ENCODE results near the gene USP16.
A peak's percentile ranks its signal among the peaks of the same experiment; 100 is the strongest.

USP16 gene

DNA sequence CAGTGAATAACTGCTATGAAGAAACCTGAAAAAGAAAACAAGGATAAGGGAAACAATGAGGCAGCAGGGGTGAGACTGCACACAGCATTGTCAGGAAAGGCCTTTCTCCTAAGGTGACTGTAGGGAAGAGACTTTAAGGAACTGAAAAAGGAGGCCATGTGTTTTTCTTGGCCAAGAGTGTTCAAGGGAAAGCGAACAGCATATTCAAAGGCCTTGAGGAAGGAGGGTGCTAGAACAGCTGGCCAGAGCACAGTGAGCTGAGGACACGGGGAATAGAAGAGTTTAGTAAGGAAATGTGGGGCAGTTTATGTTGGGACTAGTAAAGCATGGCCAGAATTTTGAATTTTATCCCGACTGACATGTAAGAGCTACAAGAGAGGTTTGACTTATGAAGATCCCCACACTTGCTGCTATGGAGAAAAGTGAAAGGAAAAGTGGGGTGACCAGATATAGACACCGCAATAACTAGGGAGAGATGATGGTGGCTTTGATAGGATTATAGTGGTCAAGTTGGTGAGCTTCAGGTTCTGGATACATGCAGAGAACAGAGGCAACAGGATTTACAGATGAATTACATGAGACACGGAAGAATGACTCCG is 6.7 kb upstream of the USP16 start:
- Mint-ChIP-seq H3K4me3 (peak overlapping the region; percentile 72 to 89), H3K9me3 (no peaks in the 10 kb centered on the region), H3K4me1 (peaks cover 34% of the 10 kb centered on the region), H3K27ac (peak overlapping the region; percentile 78 to 89), H3K27me3 (no peaks in the 10 kb centered on the region)
- DNase-seq, result no peak
- no peak for ATAC-seq

DNA sequence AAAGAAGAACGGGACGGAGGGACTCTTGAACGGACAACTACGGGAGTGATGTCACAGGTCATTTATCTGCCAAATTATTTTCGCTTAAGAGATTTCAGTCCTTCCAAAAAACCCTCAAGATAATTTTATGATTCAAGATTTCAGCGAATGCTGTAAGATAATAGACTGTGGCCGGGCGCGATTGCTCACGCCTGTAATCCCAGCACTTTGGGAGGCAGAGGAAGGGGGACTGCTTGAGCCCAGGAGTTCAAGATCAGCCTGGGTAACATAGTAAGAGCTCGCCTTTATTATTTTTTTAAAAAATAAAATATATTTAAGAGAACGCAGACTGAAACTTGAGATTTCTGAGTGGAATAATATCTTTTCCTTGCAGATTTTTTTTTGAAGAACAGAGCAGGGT is 5.9 kb upstream of the USP16 start:
- Mint-ChIP-seq H3K27ac (peak overlapping the region; percentile 97 to 98), H3K4me1 (peaks cover 40% of the 10 kb centered on the region), H3K9me3 (no peaks in the 10 kb centered on the region), H3K27me3 (no peaks in the 10 kb centered on the region), H3K4me3 (peak overlapping the region; percentile 72 to 89)
- DNase-seq, result no peak
- no peak for ATAC-seq

DNA sequence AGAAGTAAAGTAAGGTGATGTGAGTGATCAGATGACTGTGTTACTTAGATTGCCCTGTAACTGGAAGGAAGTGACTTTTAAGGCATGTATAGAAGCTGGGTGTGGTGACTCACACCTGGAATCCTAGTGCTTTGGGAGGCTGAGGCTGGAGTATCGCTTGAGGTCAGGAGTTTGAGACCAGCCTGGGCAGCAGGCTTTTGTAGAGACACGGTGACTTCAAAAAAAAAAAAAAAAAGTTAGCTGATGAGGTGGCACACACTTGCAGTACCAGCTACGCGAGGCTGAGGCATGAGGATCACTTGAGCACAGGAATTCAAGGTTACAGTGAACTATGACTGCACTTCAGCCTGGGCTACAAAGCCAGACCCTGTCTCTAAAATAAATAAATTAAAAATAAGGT is 2.3 kb upstream of the USP16 start:
- no peak for ATAC-seq
- H3K4me3 Mint-ChIP-seq, result peak overlapping the region in 1 of 2 donors; percentile 35

DNA sequence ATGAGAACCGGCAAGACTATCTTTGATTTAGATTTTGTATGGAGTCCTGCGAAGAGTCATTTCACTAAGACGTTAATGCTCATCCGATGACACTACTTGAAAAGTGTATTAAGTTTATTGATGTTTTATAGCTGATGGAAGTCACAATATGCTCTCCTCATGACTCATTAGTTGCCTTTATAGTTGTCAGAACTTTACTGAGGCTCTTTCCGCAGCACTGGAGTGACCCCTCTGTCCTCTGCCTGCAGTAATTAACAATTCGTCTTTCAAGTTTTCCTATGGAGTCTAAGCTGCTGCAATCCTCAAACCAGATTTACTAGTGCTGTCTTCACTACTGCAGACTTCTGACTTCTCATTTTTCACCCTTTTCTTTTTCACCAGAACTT is 853 bp downstream of the USP16 start:
- peak overlapping the region; percentile 97 to 100 for H3K27ac Mint-ChIP-seq
- peak overlapping the region; percentile 98 to 99 for H3K4me3 Mint-ChIP-seq
- H3K4me1 Mint-ChIP-seq, result peaks cover 50% of the 10 kb centered on the region
- H3K27me3 Mint-ChIP-seq, result no peaks in the 10 kb centered on the region
- no peak for DNase-seq
- ATAC-seq, result peak; percentile 22
- no peaks in the 10 kb centered on the region for H3K9me3 Mint-ChIP-seq

More for the DNA sequence above, 2.3 kb upstream of the USP16 start:
- Mint-ChIP-seq H3K4me1 (peaks cover 65% of the 10 kb centered on the region), H3K9me3 (no peaks in the 10 kb centered on the region), H3K27me3 (no peaks in the 10 kb centered on the region), H3K27ac (peak overlapping the region; percentile 74 to 79)
- peak; percentile 25 to 33 for DNase-seq

DNA sequence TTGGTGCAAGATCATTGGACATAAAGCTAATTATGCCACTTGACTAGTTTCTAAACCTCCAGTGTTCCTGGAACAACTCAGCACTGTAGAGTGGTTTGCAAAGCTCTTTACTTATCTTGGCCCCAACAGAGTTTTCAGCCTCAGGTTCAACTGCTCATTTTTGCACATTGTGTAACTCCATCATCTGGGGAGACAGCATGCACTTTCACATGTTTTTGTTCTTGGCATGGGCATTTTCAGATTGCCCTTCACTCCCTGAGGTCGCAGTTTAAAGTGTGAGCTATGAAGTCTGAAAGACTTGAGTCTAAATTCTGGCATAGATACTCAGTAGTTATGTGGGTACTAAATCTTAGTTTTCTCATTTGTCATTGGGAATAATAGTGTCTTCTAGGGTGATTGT is 5.1 kb downstream of the USP16 start:
- no peaks in the 10 kb centered on the region for H3K27me3 Mint-ChIP-seq
- ATAC-seq (no peak), DNase-seq (no peak)
- H3K27ac Mint-ChIP-seq, result no peak overlapping the region
- H3K4me1 Mint-ChIP-seq, result peaks cover 24% of the 10 kb centered on the region
- H3K9me3 Mint-ChIP-seq, result no peaks in the 10 kb centered on the region
- H3K4me3 Mint-ChIP-seq, result no peak overlapping the region

DNA sequence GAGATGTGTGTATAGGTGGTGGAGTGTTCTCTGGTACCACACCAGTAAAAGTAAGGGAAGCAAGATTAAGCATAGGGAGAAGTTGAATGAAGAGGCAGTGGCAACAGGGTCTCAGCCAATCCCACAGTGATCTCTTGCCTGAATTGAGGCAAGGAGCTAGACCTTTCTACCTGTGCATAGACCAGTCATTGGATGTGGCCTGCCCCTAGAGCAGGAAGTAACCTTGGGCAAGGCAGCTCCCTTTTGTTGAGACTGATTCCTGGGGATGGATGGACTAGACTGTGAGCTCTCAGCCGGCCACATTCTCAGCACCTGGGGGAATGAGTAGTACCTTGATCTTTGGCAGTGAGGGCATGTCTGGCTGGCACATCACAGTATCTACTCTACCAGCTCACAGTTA is 6.4 kb downstream of the USP16 start:
- Mint-ChIP-seq H3K4me3 (no peak overlapping the region), H3K4me1 (peaks cover 18% of the 10 kb centered on the region), H3K27me3 (no peaks in the 10 kb centered on the region), H3K9me3 (no peaks in the 10 kb centered on the region), H3K27ac (peak overlapping the region; percentile 35 to 65)
- DNase-seq, result no peak
- no peak for ATAC-seq

DNA sequence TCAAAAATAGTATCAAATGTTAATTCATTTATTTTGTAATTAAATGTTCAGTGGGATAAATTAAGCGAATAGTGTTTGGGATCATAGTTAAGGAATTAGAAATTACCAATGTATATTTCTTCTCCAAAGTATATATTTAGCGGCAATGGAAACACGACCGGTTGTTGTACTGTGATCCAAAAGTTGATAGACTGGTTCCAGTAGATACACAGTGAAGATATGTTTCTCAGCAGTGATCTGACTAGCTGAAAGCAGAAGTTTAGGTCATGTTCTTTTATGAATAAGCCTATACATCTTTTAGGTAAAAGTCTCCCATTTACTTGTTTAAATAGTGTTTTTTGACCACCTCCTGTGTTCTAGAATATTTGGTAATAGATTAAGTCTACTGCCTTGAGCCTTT is 8.8 kb downstream of the USP16 start:
- ATAC-seq, result no peak
- H3K27me3 Mint-ChIP-seq, result no peaks in the 10 kb centered on the region
- peak overlapping the region in 1 of 2 donors; percentile 1 for H3K27ac Mint-ChIP-seq
- DNase-seq, result no peak
- H3K4me3 Mint-ChIP-seq, result no peak overlapping the region
- H3K4me1 Mint-ChIP-seq, result peaks cover 6% of the 10 kb centered on the region
- no peaks in the 10 kb centered on the region for H3K9me3 Mint-ChIP-seq

DNA sequence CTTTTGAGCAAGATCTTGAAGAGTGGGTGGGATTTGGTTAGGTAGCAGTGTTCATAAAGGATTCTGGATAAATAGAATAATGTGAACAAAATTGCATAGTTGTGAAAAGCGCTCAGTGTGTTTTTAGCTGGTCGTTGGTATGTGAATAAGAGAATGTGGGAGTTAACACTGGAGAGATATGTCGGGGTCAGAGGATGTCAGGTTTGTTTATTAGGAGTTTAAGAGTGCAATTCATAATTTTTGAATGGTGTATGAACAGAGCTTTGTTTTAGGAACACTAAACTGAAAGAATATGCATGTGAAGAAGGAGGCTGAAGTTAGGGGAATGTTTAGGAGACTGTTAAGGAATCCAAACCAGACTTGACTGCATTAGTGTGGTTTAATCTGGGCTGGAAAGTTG is 9.4 kb downstream of the USP16 start:
- Mint-ChIP-seq H3K4me3 (no peak overlapping the region), H3K4me1 (peaks cover 6% of the 10 kb centered on the region), H3K27me3 (no peaks in the 10 kb centered on the region), H3K27ac (peak overlapping the region; percentile 1 to 36), H3K9me3 (no peaks in the 10 kb centered on the region)
- ATAC-seq (no peak), DNase-seq (no peak)

DNA sequence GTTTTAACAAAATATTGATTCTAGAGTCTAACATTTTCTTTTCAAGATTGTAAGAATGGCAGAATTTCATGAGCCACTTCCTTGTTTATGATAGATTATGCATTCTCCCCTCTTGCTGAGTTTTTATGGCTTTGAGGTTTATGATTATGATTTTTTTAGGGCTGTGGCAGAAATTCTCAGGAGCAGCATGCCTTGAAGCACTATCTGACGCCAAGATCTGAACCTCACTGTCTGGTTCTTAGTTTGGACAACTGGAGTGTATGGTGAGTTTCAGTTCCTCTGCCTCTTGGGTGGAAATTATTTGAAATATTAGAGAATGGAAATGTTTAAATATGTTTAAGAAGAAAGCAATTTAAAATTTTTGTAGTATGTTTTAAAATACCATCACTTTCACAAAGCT is 10.2 kb downstream of the USP16 start:
- DNase-seq (no peak), ATAC-seq (no peak)
- Mint-ChIP-seq H3K9me3 (no peaks in the 10 kb centered on the region), H3K4me1 (peaks cover 6% of the 10 kb centered on the region), H3K4me3 (no peak overlapping the region), H3K27ac (no peak overlapping the region), H3K27me3 (no peaks in the 10 kb centered on the region)

DNA sequence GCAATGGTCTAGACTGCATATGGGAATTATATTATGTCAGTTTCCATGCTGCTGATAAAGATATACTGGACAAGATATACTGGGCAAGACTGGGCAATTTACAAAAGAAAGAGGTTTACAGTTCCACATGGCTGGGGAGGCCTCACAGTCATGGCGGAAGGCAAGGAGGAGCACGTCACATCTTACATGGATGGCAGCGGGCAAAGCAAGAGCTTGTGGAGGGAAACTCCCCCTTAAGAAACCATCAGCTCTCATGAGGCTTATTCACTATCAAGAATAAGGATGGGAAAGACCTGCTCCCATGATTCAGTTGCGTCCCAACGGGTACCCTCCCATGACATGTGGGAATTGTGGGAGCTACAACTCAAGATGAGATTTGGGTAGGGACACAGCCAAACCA is 27.8 kb downstream of the USP16 start:
- Mint-ChIP-seq H3K4me3 (no peak overlapping the region), H3K27ac (no peak overlapping the region), H3K27me3 (no peaks in the 10 kb centered on the region), H3K4me1 (no peaks in the 10 kb centered on the region), H3K9me3 (no peaks in the 10 kb centered on the region)
- DNase-seq (no peak), ATAC-seq (no peak)

DNA sequence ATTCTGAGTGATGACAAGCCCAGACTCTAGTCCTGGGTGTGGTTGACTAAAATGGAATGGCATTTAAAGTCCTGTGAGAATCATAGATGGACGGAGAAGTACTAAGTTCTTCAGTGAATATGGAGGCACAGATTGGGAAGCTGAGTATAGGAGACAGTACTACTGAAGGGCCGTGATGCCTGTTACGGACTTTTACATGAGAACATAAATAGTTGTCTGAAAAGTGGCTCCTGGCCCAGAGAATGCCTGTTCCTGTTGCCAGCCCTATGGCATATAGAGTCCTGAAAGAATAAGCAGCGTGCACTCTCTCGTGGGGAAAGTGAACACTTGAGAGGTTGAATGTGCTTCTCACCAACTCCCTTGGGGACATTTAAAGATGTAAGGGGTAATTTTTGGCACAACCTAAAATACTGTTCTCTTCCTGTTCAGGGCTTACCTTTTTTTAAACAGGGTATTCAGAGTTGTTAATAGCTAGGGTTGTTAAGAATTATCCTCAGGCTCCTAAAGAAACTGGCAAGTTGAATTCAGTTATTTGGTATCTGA is 28.6 kb downstream of the USP16 start:
- no peak for ATAC-seq
- H3K4me3 Mint-ChIP-seq, result no peak overlapping the region
- no peaks in the 10 kb centered on the region for H3K27me3 Mint-ChIP-seq
- no peak for DNase-seq
- H3K9me3 Mint-ChIP-seq, result no peaks in the 10 kb centered on the region
- H3K4me1 Mint-ChIP-seq, result no peaks in the 10 kb centered on the region
- H3K27ac Mint-ChIP-seq, result no peak overlapping the region

DNA sequence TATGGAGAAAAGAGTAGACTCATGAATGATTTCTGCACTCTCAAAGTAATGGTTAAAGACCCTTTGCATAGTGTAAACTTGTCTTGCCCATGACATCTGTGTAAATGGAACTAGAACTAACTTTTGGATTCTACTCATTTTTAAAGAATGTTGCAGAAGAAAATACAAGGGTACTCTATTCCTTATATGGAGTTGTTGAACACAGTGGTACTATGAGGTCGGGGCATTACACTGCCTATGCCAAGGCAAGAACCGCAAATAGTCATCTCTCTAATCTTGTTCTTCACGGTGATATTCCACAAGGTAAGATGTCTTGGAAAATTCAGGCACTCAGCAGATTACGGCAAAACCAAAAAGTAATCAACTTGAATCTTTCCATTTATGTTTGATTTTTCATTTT is 29.2 kb downstream of the USP16 start:
- no peak overlapping the region for H3K27ac Mint-ChIP-seq
- H3K4me3 Mint-ChIP-seq, result no peak overlapping the region

DNA sequence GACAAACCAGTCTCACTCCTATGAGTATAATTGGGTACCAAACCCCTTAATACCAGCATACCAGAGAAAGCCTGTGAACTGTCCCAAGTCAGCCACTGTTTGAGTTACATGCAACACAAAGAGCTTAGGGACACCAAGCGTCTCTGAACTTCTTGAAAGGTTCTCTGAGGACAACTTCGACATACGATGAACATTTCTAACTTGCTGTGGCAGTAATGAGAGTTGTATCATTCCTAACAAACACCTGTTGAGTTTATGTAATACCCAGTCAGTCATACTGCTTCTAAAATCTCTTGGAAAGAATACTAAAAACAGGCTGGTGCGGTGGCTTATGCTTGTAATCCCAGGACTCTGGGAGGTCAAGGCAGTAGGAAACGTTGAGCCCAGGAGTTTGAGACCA is 30.6 kb downstream of the USP16 start:
- Mint-ChIP-seq H3K27me3 (no peaks in the 10 kb centered on the region), H3K27ac (peak overlapping the region; percentile 20 to 31), H3K4me3 (no peak overlapping the region), H3K9me3 (no peaks in the 10 kb centered on the region), H3K4me1 (no peaks in the 10 kb centered on the region)
- ATAC-seq (no peak), DNase-seq (no peak)

More for the DNA sequence above, 29.2 kb downstream of the USP16 start:
- H3K27me3 Mint-ChIP-seq, result no peaks in the 10 kb centered on the region
- no peak for DNase-seq
- H3K9me3 Mint-ChIP-seq, result no peaks in the 10 kb centered on the region
- ATAC-seq, result no peak
- no peaks in the 10 kb centered on the region for H3K4me1 Mint-ChIP-seq

DNA sequence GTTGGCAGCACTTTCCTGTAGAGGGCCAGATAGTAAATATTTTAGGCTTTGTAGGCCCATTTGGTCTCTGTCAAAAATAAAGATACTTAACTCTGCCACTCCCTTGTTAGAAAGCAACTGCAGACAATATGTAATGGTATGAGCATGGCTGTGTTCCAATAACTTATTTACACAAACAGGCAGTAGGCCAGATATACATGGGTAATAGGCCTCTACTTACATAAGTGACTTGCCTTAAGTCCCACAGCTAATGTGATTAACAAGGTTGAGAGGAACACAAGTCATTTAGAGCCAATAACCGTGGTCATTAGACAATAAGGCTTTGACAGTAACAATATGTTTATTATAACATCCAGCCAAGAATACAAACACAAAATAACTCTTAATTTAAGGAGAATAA is 31.5 kb downstream of the USP16 start:
- H3K4me3 Mint-ChIP-seq, result no peak overlapping the region
- H3K4me1 Mint-ChIP-seq, result peaks cover under 1% of the 10 kb centered on the region
- peak overlapping the region; percentile 40 to 54 for H3K27ac Mint-ChIP-seq
- DNase-seq (no peak), ATAC-seq (no peak)
- H3K27me3 Mint-ChIP-seq, result no peaks in the 10 kb centered on the region
- no peaks in the 10 kb centered on the region for H3K9me3 Mint-ChIP-seq

DNA sequence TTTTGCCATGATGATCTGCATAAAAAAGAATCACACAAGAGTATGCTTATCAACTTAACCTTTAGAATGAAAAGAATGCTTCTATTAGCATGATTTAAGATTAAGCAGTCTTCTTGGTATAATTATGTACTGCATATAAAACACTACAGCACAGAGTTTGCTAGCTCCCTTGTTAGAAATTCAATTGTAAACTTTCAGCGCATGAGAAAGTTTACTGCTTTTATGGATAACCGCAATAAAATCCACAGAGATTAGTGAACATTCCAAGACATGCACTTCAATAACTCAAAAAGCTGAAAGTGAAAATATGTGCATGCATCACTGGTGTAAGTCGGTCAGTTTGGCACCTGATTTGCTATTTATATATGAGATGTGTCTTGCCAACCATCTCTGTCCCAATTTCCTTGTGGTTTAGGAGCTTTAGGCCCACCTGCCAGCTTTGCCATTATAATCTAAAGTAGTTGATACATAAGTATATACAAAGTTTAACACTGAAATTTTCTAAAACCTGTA is 32.1 kb downstream of the USP16 start:
- H3K9me3 Mint-ChIP-seq, result no peaks in the 10 kb centered on the region
- DNase-seq, result no peak
- peak overlapping the region; percentile 40 to 54 for H3K27ac Mint-ChIP-seq
- H3K27me3 Mint-ChIP-seq, result no peaks in the 10 kb centered on the region
- H3K4me3 Mint-ChIP-seq, result no peak overlapping the region
- ATAC-seq, result no peak
- peaks cover 6% of the 10 kb centered on the region for H3K4me1 Mint-ChIP-seq

DNA sequence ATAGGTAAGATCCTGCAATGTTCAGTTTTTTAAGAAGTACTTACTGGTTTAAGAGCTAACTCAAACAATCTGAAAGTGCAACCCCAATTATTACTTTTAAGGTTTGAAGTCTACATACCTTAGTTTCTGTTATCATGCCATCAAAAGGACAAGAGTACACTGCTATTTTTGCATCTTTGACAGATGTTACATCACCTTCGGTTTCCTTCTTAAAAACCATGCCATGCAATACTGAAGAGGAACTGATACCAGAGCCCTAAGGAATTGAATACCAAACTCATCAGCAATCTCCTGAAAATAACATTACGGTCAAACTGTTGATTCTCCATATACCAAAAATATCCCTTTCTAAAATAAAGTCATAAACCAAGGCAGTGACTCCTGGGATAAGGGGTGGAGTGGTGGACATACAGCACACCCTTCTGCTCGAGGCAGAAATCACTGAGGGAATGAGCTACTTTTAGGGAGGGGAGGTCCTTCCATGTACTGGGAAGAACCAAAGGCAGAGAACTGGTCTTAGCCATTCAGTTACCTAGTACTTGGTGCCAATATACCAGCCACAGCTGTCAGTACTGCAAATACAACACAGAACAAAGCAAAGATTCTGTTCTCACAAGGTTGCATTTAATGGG is 40.5 kb downstream of the USP16 start:
- DNase-seq, result no peak
- Mint-ChIP-seq H3K27ac (peak overlapping the region; percentile 14 to 57), H3K9me3 (no peaks in the 10 kb centered on the region), H3K4me1 (peaks cover 7% of the 10 kb centered on the region), H3K27me3 (no peaks in the 10 kb centered on the region), H3K4me3 (no peak overlapping the region)
- ATAC-seq, result no peak

Measured in stimulated activated naive CD8-positive, alpha-beta T cell treated with anti-CD3 and anti-CD28 coated beads, Interleukin-15, amount 100 ng/mL, for 72 hours (primary cell).